HL-60 (cell line): ENCODE data around the gene CDK15.

Experiments used
- DNase-seq, 2 experiments: peaks; one replicate each; pipeline ENCODE4 v3.0.0-alpha.2; 2010 to 2020; ENCODE audit warnings: low read depth in 1 of 2, low spot score in 1 of 2
- H3K27ac ChIP-seq: fragments of 250-450 bp; sonication (Bioruptor Pico); replicated peaks from 2 replicates; pipeline ENCODE4 v1.5.1; 2020; ENCODE audit warnings: mild to moderate bottlenecking, moderate library complexity
- H3K27me3 ChIP-seq: fragments of 250-450 bp; sonication (Bioruptor Pico); 2 replicates; pipeline ENCODE4 v1.5.1; 2021; ENCODE audit warnings: mild to moderate bottlenecking, moderate library complexity; ENCODE audit not compliant: insufficient read depth, poor library complexity, severe bottlenecking
- H3K4me3 ChIP-seq: replicated peaks from 2 replicates; pipeline ENCODE4 v1.5.1; 2011; ENCODE audit warnings: mild to moderate bottlenecking, control low read depth, low read length; ENCODE audit not compliant: insufficient read depth
- GABPA ChIP-seq: IDR thresholded peaks from 2 replicates; pipeline ENCODE4 v1.6.1; 2012; ENCODE audit warnings: low read depth
- POLR2AphosphoS5 ChIP-seq: IDR thresholded peaks from 2 replicates; pipeline ENCODE4 v1.6.1; 2012; ENCODE audit warnings: low read depth
- REST ChIP-seq: IDR thresholded peaks from 2 replicates; pipeline ENCODE4 v1.6.1; 2012; ENCODE audit warnings: low read depth; ENCODE audit not compliant: insufficient replicate concordance
- SPI1 ChIP-seq: IDR thresholded peaks from 2 replicates; pipeline ENCODE4 v1.6.1; 2012; ENCODE audit warnings: low read depth, mild to moderate bottlenecking, borderline replicate concordance
- TF ChIP-seq, protein P1 (sequence below): IDR thresholded peaks from one replicate; pipeline ENCODE4 v1.5.1; 2011; ENCODE audit warnings: low read length, control low read depth, inconsistent platforms; ENCODE audit not compliant: insufficient read depth

Gene CDK15

DNA sequence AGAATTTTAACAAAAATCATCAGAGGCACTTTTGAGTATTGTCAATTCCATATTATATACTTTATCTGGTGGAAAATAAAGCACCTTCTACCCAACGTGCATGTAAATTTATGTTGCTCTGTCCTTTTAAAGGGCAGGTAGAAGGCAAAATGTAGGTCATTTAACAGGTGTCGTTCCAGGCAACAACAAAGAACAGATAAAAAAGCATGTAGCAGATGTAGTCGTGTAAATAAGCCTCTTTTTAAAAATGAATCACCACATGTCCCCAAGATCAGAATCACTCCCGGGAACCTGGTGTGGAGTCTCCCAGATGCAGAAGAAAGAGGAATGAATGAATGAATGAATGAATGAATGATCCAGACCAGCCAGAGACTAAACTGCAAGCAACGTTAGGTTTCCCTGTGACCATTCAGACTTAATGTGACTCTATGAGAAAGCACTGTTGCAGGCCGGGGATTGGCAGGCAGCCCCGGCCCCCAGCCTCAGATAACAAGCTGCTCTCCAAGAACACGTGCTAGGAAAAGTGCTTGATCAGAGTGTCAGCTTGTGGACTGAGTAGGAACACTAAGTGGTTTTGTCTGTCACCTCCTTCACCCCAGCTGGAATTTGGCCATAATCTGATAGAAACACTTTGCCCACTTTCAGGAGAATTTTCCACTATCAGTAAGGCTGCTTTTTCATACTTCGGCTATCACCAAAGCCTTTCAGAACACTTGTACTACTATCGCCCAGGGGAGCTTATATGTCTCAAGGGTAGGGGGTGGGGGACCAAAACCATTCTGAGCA, 100.6 kb downstream of the CDK15 start:
- DNase-seq, result no peak
- Histone ChIP-seq H3K4me3 (no peak overlapping the region), H3K27ac (no peak overlapping the region), H3K27me3 (no peaks in the 10 kb centered on the region)
- no peak for TF ChIP-seq POLR2AphosphoS5
- no peak for TF ChIP-seq SPI1
- TF ChIP-seq, protein P1, sequence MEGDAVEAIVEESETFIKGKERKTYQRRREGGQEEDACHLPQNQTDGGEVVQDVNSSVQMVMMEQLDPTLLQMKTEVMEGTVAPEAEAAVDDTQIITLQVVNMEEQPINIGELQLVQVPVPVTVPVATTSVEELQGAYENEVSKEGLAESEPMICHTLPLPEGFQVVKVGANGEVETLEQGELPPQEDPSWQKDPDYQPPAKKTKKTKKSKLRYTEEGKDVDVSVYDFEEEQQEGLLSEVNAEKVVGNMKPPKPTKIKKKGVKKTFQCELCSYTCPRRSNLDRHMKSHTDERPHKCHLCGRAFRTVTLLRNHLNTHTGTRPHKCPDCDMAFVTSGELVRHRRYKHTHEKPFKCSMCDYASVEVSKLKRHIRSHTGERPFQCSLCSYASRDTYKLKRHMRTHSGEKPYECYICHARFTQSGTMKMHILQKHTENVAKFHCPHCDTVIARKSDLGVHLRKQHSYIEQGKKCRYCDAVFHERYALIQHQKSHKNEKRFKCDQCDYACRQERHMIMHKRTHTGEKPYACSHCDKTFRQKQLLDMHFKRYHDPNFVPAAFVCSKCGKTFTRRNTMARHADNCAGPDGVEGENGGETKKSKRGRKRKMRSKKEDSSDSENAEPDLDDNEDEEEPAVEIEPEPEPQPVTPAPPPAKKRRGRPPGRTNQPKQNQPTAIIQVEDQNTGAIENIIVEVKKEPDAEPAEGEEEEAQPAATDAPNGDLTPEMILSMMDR, result no peak
- TF ChIP-seq GABPA, result no peak
- no peak for TF ChIP-seq REST

GRCh38 chr2:201907563-201907881, 101.2 kb downstream of the CDK15 start:
- Histone ChIP-seq H3K4me3 (no peak overlapping the region), H3K27me3 (no peaks in the 10 kb centered on the region), H3K27ac (no peak overlapping the region)
- DNase-seq, result no peak
- TF ChIP-seq SPI1 (no peak), GABPA (no peak), POLR2AphosphoS5 (no peak), REST (no peak)
- TF ChIP-seq, protein P1, result no peak

- Histone ChIP-seq H3K4me3 (no peak overlapping the region), H3K27me3 (no peaks in the 10 kb centered on the region), H3K27ac (no peak overlapping the region)
- no peak for DNase-seq
- TF ChIP-seq GABPA, result no peak
- TF ChIP-seq, protein P1, result no peak
- no peak for TF ChIP-seq POLR2AphosphoS5
- no peak for TF ChIP-seq SPI1
- no peak for TF ChIP-seq REST
These were observed 102.6 kb downstream of the CDK15 start for GRCh38 chr2:201908901-201909300.
